HG03469 (cell line): Measurements from ENCODE around the gene XPOT.

Experiments
- ATAC-seq: cut with Tn5 transposase; IDR thresholded peaks from one replicate; pipeline ENCODE4 v1.9.1; 2021; ENCODE audit warnings: mild to moderate bottlenecking, moderate library complexity, moderate number of reproducible peaks; ENCODE audit not compliant: unreplicated experiment

Gene XPOT

DNA sequence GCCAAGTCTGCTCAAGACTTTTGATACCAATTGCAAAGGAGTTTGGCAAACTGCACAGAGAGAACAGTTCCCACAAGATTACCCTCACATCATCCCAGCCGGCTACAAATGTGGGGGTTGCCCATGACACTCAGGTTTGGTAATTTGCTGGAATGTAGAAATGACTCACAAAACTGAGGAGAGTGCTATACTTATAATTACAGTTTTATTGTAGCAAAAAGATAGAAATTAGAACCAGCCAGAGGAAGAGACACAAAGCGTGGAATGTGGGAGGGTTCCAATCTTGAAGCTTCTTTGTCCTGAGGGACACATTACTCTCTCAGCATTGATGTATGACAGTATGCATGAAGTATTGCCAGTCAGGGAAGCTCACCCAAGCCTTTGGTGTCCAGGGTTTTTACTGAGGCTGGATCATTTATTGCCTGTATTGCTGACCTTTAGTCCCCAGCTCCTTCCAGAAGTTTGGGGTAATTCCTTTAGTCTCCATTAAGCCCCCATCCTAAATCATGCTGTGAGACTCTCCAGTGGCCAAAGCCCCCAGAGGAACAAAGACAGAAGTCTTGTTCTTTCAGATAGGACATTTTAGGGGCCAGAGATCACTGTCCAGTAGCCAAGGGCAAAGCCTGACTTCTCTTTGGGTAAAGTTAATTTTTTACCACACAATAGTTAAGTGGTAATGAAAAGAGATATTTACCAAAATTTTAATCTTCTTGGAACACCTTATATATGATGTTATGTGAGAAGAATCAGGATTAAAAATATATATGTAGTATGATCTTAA, 57.6 kb downstream of the XPOT start:
- ATAC-seq, result no peak

DNA sequence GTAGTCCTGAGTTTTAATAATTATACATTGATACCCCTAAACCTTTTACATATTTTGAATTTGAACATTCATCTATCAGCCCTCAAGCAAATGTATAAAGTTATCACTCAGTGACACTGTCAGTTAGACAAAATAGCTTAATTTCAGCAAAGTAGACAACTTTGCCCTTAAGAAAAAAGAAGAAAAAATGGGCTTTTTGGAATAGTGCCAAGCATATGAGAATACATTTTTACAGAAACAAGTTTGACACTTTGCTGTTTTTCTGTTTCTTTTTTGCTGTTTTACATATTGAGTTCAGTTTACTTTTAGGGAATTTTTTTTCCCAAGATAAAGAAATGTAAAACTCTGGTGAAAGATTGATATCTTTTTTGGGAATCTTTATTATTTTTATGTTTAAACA, 62.0 kb downstream of the XPOT start:
- no peak for ATAC-seq

DNA sequence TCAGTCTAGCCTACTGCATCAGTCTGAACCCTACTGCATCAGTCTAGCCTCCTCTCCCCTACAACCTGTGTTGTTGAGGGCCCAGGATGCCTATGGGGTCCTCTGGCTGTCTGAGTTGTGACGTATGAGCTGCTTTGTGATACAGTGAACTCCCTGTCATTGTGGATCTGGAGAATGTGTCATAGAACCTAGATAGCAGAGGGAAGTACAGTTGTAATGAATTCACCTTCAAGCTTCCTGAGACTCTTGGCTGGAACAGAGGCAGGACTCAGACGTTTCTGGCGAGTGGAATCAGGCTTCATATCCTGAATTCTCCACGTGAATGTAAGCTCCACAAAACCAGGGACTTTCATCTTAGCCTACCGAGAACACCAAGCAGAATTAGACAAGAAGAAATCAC, 64.8 kb downstream of the XPOT start:
- ATAC-seq, result no peak

DNA sequence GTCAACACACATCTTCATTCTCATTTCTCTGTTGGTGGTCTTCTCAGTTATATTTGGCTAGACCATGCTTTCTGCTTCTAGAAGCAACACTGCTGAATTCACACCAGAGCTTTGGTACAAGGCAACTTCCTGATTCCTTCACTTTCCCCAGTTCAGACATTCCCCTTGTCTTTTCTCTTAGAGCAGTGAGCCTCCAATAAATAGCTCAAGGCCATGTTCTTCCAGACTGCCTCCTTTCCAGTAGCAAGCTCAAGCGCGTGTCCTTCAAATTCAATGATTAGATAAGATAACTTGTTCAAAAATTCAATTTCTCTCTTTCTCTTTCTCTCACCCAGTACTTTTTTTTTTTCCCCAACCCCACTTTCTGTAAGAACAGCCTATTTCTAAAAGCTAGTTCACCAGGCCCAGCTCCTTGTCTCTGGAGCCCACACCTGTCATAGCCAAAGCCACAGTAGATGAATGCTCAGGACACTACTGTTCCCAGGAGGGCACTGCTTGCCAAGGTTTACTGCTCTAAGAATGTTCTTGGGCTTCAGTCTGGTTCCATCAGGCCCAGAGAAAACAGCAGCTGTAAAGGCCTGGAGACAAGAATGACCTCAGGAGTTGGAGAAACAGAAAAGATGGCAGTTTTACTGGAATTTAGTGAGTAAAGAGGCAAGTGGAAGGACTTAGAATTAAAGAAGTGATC, 65.4 kb downstream of the XPOT start:
- no peak for ATAC-seq

DNA sequence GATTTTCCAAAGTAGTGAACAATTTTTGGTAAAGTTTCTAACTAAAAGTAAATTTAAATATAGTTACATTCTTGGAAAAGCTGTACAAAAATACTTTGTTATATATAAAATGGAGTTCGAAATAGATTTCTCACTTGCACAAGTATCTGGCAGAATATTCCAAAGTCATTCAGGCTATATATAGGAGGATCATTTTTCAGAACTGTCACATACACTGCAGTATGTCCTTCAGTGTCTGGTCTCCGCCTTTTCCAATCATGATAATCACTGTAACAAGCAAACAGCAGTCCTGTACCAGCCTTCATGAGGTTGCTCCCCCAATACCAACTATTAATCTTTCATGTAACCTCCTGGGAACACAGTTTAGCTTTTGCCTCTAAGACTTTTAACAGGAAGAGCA, 66.3 kb downstream of the XPOT start:
- ATAC-seq, result no peak

DNA sequence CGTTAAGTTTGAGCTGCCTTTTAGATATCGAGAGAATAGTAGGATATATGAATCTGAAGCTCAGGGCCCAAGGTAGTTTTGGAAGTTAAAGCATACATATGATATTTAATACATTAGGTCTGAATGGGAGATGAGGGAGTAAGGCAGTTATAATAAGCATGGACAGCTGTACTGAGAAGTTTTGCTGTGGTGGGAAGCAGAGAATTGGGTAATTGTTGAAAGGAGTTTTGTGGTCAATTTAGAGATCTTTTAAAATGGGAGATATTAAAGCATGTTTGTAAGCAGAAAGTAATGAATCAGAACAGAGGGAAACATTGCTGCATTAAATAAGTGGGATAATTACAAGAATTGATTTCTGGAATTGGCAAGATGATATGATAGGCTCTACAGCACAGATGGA, 69.0 kb downstream of the XPOT start:
- no peak for ATAC-seq

DNA sequence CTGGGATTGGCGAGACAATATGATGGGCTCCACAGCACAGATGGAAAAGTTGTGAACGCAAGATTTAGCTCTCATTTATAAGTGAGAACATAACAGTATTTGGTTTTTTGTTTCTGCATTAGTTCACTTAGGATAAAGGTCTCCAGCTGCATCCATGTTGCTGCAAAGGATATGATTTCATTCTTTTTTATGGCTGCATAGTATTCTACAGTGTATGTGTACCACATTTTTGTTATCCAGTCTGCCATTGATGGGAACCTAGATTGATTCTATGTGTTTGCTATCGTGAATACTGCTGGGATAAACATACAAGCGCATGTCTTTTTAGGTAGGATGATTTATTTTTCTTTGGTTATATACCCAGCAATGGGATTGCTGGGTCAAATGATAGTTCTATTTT, 71.3 kb downstream of the XPOT start:
- ATAC-seq, result no peak

DNA sequence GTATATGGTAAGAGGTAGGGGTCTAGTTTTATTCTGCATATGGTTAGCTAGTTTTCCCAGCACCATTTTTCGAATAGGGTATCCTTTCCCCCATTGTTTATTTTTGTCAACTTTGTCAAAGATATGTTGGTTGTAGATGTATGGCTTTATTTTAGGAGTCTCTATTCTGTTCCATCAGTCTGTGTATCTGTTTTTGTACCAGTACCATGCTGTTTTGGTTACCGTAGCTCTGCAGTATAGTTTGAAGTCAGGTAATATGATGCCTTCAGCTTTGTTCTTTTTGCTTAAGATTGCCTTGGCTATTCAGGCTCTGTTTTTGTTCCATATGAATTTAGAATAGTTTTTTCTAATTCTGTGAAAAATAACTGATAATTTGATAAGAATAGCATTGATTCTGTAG, 72.7 kb downstream of the XPOT start:
- no peak for ATAC-seq

DNA sequence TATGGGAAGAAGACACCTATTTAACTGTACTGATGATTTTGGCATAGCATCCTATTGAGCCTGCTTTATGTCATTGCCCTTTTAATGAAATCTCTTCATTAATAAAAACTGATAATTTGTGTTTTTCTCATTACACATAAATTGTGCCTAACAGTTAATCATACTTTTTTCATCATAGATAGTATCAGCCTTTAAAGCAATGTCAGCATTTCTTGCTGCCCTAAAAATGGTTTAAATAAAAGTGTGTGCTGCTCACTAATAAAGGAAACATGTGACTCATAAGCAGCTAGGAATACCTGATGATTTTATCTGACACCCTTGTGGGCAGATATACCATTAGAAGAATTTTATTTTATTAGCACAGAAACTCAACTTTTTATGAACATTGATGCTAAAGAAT, 74.5 kb downstream of the XPOT start:
- no peak for ATAC-seq

DNA sequence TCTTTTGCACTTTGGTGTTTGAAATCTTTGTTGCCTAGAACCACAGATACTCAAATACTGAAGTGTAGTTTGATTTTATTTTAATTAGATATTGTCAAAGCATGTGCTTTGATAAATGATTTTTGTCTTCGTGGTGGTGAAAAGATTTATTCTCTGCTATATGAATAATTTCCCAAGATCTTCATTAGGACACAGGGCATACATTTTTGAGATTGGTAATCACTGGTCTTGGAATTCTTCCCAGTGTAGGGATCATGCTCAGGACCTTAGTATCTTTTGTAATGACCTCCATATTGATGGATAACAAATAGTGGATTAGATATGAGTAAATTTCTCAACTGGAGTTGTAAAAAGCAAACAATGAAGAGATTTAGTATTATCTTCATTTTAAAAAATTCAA, 76.0 kb downstream of the XPOT start:
- ATAC-seq, result no peak

DNA sequence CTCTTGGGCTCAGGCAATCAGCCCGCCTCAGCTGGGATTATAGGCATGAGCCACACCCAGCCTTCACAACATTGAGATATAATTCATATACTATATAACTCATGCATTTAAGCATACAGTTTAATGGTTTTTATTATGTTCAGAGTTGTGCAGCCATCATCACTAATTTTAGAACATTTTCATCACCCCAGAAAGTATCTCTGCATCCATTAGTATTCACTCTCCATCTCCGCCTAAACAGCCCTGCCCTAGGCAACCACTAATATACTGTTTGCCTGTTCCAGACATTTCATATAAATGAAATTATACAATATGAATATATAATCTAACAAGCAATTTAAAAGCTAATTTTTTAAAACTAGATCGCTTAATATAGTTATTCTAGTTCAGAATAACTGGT, 82.5 kb downstream of the XPOT start:
- ATAC-seq, result no peak

DNA sequence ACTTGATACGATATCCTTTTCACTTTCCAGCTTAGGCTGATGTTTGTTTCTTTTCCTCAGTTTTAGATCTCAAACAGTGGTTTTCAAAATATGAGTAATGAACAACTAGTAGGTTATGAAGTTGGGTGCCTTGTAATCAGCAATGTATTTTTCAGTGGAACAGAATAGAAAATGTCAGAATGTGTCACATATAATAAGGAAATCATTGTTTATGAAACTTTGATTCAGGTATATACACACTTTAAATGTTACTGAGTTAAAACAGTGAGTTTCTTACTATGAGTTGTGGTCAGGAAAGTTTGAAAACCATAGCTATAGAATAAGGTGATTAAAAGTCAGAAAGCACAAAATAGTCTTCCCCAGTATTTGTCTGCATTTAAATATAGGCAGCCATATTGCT, 87.5 kb downstream of the XPOT start:
- no peak for ATAC-seq

DNA sequence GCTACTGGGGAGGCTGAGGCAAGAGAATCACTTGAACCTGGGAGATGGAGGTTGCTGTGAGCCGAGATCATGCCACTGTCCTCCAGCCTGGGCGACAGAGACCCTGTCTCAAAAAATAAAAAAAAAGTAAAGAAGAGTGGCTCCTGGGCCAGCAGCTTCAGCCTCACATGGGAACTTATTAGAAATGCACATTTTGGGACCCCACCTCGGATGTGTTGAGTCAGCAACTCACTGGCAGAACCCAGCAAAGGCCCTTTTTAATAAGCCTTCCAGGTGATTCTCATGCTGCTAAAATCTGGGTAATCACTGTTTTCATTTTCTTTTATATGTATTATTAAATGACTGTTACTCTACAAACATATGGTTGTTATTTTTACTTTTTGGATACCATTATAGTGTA, 89.3 kb downstream of the XPOT start:
- no peak for ATAC-seq

DNA sequence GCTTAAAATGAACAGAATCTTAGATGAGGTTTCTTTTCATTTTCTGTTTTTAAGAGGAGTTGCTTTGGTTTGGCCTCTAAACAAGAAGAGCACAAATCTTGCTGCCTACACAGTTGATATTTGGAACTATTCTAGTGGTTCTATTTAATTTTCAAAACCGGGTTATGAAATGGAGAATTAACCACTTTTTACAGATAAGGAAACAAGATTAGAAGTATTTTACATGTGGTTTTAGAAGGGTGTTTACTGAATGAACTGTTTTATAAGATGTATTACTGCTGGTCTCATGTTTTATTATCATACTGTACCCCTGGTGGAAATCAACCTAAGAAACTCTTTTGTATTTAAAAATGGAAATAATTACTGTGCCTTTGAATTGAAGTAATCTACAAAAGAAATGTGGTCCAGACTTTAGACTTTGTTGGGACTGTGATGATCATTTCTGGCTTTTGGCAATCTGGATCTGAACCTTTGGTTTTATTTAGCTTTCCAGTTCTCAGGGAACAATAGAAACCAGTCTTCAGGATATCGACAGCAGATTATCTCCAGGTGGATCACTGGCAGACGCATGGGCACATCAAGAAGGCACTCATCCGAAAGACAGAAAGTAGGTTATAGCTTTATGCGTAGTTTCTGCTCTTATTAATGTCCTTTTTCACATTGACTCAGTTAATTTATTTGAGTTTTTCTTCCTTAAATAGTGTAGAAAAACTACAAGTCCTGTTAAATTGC, 91.0 kb downstream of the XPOT start:
- no peak for ATAC-seq

DNA sequence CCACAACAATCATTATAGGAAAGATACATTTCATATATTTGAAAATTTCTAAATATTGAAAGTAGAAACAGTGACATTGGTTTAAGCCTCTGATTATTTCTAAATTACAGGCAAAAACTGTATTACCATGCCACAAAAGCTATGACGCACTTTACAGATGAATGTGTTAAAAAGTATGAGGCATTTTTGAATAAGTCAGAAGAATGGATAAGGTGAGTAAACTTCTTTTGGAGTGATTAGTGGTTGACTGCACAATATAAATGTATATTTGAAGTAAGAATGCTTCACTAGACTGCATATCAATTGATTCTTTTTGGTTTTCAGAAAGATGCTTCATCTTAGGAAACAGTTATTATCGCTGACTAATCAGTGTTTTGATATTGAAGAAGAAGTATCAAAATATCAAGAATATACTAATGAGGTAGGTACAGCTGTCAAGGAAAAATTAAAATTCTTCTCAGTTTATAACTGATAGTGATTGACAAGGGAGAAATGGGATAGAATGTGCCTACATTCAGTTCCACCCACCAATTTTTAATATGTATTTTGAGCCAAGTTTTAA, 92.7 kb downstream of the XPOT start:
- no peak for ATAC-seq

DNA sequence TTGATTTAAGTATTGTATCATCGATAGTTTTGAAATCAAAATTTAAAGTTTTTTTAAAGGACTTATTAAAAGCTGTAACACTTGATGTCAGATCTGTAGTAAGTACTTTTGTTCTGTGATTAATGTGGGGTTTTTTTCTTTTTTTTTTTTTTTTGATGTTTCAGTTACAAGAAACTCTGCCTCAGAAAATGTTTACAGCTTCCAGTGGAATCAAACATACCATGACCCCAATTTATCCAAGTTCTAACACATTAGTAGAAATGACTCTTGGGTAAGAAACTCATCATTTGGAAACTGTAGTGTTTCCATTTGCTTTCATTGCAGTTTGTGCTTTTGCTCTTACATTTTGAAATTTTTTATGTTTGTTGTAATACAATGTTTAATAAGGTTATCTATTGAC, 93.3 kb downstream of the XPOT start:
- ATAC-seq, result no peak

DNA sequence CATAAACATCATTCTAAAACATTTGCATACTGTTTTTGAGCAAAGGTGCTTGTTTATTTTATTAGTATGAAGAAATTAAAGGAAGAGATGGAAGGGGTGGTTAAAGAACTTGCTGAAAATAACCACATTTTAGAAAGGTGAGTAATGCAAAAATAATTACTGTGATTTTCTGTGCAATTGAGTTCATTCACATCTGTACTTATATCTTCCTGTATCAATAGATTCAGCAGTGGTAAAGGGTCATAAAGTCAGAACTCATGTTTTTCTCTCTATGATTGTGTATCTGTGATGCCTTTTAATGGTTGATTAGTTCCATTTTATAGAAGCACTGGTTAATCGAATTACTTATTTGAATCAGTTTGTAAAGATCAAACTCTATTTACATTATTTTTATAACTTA, 93.7 kb downstream of the XPOT start:
- ATAC-seq, result no peak

DNA sequence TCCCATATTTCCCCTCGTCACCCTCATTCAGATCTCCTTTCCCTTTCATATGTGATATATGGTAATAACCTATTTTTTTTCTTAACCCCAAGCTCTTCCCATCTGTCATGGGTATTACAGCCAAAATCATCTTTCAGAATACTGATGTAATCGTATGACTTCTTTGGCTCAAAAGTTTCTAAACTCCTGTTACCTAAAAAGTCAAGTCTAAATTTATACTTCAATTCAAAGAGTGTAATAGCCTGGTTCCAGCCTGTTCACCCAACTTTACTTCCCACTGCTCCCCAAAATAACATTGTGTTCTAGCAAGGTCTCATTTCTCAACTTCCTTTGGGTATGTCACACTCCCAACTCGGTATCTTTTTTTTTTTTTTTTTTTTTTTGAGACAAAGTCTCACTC, 96.2 kb downstream of the XPOT start:
- no peak for ATAC-seq
